HepG2 (cell line): Measurements from ENCODE around the gene ODC1. TPM values are rescaled to one million over a fixed set of nuclear protein-coding genes. Genes with fewer than 3 reads are reported as not detected.

Experiments
- FIP1L1 ChIP-seq: fragments of 200-400 bp; formaldehyde crosslinking; IDR thresholded peaks from 2 replicates; pipeline ENCODE4 v1.6.1; 2018; ENCODE audit warnings: low read depth, mild to moderate bottlenecking, low read length, moderate library complexity, borderline replicate concordance; ENCODE audit not compliant: insufficient read depth
- JARID2 ChIP-seq: sonication (generic); formaldehyde crosslinking; IDR thresholded peaks from 2 replicates; pipeline ENCODE4 v1.8.1; 2023; ENCODE audit warnings: missing genetic modification reagents, inconsistent platforms; ENCODE audit not compliant: insufficient replicate concordance
- JUN ChIP-seq: sonication (generic); formaldehyde crosslinking; IDR thresholded peaks from 2 replicates; pipeline ENCODE4 v1.4.0; 2020; ENCODE audit warnings: mild to moderate bottlenecking, missing genetic modification reagents
- MZF1 ChIP-seq: sonication (generic); formaldehyde crosslinking; IDR thresholded peaks from 2 replicates; pipeline ENCODE4 v1.8.1; 2023; ENCODE audit warnings: mild to moderate bottlenecking, missing genetic modification reagents, borderline replicate concordance
- NFKBIZ ChIP-seq: IDR thresholded peaks from 2 replicates; pipeline ENCODE4 v1.6.1; 2018; ENCODE audit warnings: missing genetic modification reagents, missing compliant biosample characterization
- XBP1 ChIP-seq: sonication (generic); formaldehyde crosslinking; IDR thresholded peaks from 2 replicates; pipeline ENCODE4 v1.5.0; 2020; ENCODE audit warnings: missing genetic modification reagents
- ZBTB8A ChIP-seq: sonication (generic); formaldehyde crosslinking; IDR thresholded peaks from 2 replicates; pipeline ENCODE4 v1.4.0; 2020; ENCODE audit warnings: mild to moderate bottlenecking, low read depth, missing genetic modification reagents, borderline replicate concordance
- ZNF101 ChIP-seq: sonication (generic); formaldehyde crosslinking; IDR thresholded peaks from 2 replicates; pipeline ENCODE4 v1.4.0; 2020; ENCODE audit warnings: mild to moderate bottlenecking, low read depth, missing genetic modification reagents, borderline replicate concordance
- ZNF253 ChIP-seq: sonication (generic); formaldehyde crosslinking; IDR thresholded peaks from 2 replicates; pipeline ENCODE4 v1.8.0; 2022; ENCODE audit warnings: mild to moderate bottlenecking, missing genetic modification reagents, borderline replicate concordance
- ZNF256 ChIP-seq: sonication (generic); formaldehyde crosslinking; conservative IDR thresholded peaks from 2 replicates; pipeline ENCODE4 v1.4.0; 2020; ENCODE audit warnings: missing genetic modification reagents
- ZNF431 ChIP-seq: sonication (generic); formaldehyde crosslinking; IDR thresholded peaks from 2 replicates; pipeline ENCODE4 v1.9.0; 2022; ENCODE audit warnings: missing genetic modification reagents, low read depth, mild to moderate bottlenecking, borderline replicate concordance
- ZNF720 ChIP-seq: sonication (generic); formaldehyde crosslinking; IDR thresholded peaks from 2 replicates; pipeline ENCODE4 v1.4.0; 2020; ENCODE audit warnings: missing genetic modification reagents
- polyA plus RNA-seq, 8 experiments: library from polyadenylated mRNA; depleted of rRNA in 3 of 8; stranded (reverse) in 7 of 8; unstranded in 1 of 8; fragments of >200 nt; fragmentation: Illumina TruSeq in 4 of 8; extraction: Trizol in 4 of 8; gene quantifications; 2 replicates each; pipeline versions ENCODE4 v1.2.1 to v1.2.3, GENCODE V29; 2011 to 2016; ENCODE audit warnings: low read depth in 4 of 8, missing spikeins in 1 of 8, mixed read lengths in 1 of 8; ENCODE audit not compliant: insufficient read depth in 1 of 8
- total RNA-seq, 5 experiments: library from RNA; depleted of rRNA; stranded (reverse); fragments of >200 nt; fragmentation: Illumina TruSeq; extraction: Trizol; gene quantifications; 2 replicates each; pipeline ENCODE4 v1.2.3, GENCODE V29; 2016; ENCODE audit warnings: low read depth in 1 of 5
- TF ChIP-seq, protein P1 (sequence below): sonication (generic); formaldehyde crosslinking; IDR thresholded peaks from 2 replicates; pipeline ENCODE4 v1.5.1; 2020; ENCODE audit warnings: missing genetic modification reagents, mild to moderate bottlenecking, borderline replicate concordance
- TF ChIP-seq, protein P2 (sequence below): IDR thresholded peaks from 2 replicates; pipeline ENCODE4 v1.6.1; 2016; ENCODE audit warnings: missing biosample characterization, missing genetic modification reagents, low read depth
- TF ChIP-seq, protein P3 (sequence below): sonication (generic); formaldehyde crosslinking; IDR thresholded peaks from 2 replicates; pipeline ENCODE4 v1.4.0; 2020; ENCODE audit warnings: missing genetic modification reagents
- TF ChIP-seq, protein P4 (sequence below): sonication (generic); formaldehyde crosslinking; IDR thresholded peaks from 2 replicates; pipeline ENCODE4 v1.8.1; 2023; ENCODE audit warnings: missing genetic modification reagents, mild to moderate bottlenecking, borderline replicate concordance
- TF ChIP-seq, protein P5 (sequence below): sonication (generic); formaldehyde crosslinking; IDR thresholded peaks from 2 replicates; pipeline ENCODE4 v1.4.0; 2020; ENCODE audit warnings: missing genetic modification reagents
- TF ChIP-seq, protein P6 (sequence below): sonication (generic); formaldehyde crosslinking; IDR thresholded peaks from 2 replicates; pipeline ENCODE4 v1.4.0; 2020; ENCODE audit warnings: missing genetic modification reagents, borderline replicate concordance

Gene ODC1
- total and polyA plus RNA-seq, 2 of the 13 experiments (the other 11 are each of a cell fraction or from before 2014, with no cell fraction given), result 142 to 371 TPM

DNA sequence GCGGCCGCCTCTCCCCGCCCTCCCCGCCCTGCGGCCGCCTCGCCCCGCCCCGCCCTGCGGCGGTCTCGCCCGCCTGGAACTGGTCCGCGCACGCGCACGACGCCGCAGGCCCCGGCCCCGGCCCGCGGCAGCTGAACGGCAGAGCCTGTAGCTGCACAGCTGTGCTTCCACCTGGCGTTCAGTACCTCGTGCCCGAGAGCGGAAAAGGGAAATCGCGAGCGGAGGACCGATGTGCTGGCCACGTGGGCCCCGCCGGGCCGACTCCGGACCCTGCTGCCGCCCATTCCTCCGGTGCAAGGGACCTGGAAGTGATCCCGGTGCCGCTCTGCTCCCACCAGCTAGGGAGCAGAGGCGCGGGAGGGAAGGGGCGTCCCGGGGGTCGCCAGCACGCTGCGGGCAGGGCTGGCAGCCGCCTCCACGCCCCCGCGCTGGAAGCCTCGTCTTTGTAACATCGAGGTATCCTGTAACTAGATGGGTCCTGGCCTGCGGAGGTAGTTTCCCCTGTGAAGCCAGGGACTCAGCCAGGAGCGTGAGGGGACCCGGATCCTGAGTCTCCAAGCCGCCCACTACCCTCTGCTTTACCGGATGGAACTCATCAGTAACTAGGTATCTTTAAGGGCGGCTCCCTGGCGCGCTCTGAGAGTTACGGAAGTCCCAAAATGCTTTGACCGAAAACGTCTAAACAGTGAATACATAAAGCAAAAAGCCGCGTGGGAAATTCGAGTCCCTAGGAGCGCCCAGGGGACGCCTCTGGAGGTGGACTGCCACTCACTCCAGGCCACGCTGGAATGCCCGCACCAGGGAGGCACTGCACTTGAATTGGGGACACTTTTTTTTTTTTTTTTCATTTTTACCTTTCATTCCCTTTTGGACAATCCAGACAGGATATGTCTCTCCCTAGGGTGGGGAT lies 704 bp upstream of the ODC1 start (continued):
- TF ChIP-seq NFKBIZ, result peak; percentile 97
- no peak for TF ChIP-seq ZNF720 (CRISPR knock-in tag)
- peak; percentile 99 for TF ChIP-seq ZNF256 (CRISPR knock-in tag)
- TF ChIP-seq, protein P1, sequence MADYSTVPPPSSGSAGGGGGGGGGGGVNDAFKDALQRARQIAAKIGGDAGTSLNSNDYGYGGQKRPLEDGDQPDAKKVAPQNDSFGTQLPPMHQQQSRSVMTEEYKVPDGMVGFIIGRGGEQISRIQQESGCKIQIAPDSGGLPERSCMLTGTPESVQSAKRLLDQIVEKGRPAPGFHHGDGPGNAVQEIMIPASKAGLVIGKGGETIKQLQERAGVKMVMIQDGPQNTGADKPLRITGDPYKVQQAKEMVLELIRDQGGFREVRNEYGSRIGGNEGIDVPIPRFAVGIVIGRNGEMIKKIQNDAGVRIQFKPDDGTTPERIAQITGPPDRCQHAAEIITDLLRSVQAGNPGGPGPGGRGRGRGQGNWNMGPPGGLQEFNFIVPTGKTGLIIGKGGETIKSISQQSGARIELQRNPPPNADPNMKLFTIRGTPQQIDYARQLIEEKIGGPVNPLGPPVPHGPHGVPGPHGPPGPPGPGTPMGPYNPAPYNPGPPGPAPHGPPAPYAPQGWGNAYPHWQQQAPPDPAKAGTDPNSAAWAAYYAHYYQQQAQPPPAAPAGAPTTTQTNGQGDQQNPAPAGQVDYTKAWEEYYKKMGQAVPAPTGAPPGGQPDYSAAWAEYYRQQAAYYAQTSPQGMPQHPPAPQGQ (CRISPR knock-in tag), result 0 out of 2 replicates have a peak, but pooled peaks have one; percentile 77
- peak; percentile 93; the same call in 1 of the 2 replicates for TF ChIP-seq ZBTB8A
- TF ChIP-seq ZNF101, result peak; percentile 90; the same call in 1 of the 2 replicates
- TF ChIP-seq JUN (CRISPR knock-in tag), result peak; percentile 94
- peak; percentile 97 for TF ChIP-seq ZNF431 (CRISPR knock-in tag)
- peak; percentile 95; the same call in 1 of the 2 replicates for TF ChIP-seq XBP1 (CRISPR knock-in tag)
- TF ChIP-seq, protein P2, sequence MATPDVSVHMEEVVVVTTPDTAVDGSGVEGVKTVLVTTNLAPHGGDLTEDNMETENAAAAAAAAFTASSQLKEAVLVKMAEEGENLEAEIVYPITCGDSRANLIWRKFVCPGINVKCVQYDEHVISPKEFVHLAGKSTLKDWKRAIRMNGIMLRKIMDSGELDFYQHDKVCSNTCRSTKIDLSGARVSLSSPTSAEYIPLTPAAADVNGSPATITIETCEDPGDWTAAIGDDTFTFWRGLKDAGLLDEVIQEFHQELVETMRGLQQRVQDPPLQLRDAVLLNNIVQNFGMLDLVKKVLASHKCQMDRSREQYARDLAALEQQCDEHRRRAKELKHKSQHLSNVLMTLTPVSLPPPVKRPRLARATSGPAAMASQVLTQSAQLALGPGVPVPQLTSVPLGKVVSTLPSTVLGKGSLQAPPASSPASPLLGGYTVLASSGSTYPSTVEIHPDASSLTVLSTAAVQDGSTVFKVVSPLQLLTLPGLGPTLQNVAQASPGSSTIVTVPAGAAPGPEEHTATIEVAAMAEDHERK (CRISPR knock-in tag), result no peak
- TF ChIP-seq, protein P3, sequence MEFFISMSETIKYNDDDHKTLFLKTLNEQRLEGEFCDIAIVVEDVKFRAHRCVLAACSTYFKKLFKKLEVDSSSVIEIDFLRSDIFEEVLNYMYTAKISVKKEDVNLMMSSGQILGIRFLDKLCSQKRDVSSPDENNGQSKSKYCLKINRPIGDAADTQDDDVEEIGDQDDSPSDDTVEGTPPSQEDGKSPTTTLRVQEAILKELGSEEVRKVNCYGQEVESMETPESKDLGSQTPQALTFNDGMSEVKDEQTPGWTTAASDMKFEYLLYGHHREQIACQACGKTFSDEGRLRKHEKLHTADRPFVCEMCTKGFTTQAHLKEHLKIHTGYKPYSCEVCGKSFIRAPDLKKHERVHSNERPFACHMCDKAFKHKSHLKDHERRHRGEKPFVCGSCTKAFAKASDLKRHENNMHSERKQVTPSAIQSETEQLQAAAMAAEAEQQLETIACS (CRISPR knock-in tag), result peak; percentile 76
- TF ChIP-seq ZNF253 (CRISPR knock-in tag), result peak; percentile 99
- no peak for TF ChIP-seq FIP1L1
- TF ChIP-seq, protein P4, sequence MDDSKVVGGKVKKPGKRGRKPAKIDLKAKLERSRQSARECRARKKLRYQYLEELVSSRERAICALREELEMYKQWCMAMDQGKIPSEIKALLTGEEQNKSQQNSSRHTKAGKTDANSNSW (CRISPR knock-in tag), result peak; percentile 100
- TF ChIP-seq, protein P5, sequence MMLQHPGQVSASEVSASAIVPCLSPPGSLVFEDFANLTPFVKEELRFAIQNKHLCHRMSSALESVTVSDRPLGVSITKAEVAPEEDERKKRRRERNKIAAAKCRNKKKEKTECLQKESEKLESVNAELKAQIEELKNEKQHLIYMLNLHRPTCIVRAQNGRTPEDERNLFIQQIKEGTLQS, result peak; percentile 77; the same call in 1 of the 2 replicates
- peak; percentile 97 for TF ChIP-seq JARID2 (CRISPR knock-in tag)
- TF ChIP-seq MZF1, result peak; percentile 92
- TF ChIP-seq, protein P6, sequence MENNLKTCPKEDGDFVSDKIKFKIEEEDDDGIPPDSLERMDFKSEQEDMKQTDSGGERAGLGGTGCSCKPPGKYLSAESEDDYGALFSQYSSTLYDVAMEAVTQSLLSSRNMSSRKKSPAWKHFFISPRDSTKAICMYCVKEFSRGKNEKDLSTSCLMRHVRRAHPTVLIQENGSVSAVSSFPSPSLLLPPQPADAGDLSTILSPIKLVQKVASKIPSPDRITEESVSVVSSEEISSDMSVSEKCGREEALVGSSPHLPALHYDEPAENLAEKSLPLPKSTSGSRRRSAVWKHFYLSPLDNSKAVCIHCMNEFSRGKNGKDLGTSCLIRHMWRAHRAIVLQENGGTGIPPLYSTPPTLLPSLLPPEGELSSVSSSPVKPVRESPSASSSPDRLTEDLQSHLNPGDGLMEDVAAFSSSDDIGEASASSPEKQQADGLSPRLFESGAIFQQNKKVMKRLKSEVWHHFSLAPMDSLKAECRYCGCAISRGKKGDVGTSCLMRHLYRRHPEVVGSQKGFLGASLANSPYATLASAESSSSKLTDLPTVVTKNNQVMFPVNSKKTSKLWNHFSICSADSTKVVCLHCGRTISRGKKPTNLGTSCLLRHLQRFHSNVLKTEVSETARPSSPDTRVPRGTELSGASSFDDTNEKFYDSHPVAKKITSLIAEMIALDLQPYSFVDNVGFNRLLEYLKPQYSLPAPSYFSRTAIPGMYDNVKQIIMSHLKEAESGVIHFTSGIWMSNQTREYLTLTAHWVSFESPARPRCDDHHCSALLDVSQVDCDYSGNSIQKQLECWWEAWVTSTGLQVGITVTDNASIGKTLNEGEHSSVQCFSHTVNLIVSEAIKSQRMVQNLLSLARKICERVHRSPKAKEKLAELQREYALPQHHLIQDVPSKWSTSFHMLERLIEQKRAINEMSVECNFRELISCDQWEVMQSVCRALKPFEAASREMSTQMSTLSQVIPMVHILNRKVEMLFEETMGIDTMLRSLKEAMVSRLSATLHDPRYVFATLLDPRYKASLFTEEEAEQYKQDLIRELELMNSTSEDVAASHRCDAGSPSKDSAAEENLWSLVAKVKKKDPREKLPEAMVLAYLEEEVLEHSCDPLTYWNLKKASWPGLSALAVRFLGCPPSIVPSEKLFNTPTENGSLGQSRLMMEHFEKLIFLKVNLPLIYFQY (CRISPR knock-in tag), result peak; percentile 95
